RKO (cell line): Measurements from ENCODE around the gene BABAM2.
A peak's percentile ranks its signal among the peaks of the same experiment; 100 is the strongest.
"Not testable (repeated sequence)": the region's sequence is repeated elsewhere in the genome, so short reads cannot be mapped to it uniquely, and the experiment has no call there.

Source experiments
- DNase-seq: peaks from one replicate; pipeline ENCODE4 v3.0.0-alpha.2; 2016; ENCODE audit warnings: low spot score

BABAM2 gene

GRCh38 chr2:27946530-27947060 is 56.1 kb downstream of the BABAM2 start:
- no peak for DNase-seq

GRCh38 chr2:27952070-27952469 is 61.5 kb downstream of the BABAM2 start:
- no peak for DNase-seq

- no peak for DNase-seq
Observed at GRCh38 chr2:27953077-27953476, 62.5 kb downstream of the BABAM2 start.

GRCh38 chr2:27954221-27954673 is 63.7 kb downstream of the BABAM2 start:
- no peak for DNase-seq

- DNase-seq, result peak; percentile 25
Observed at GRCh38 chr2:27954771-27955383, 64.3 kb downstream of the BABAM2 start.

GRCh38 chr2:27955384-27956161 is 65.0 kb downstream of the BABAM2 start:
- DNase-seq, result no peak

GRCh38 chr2:27956888-27957287 is 66.4 kb downstream of the BABAM2 start:
- DNase-seq, result no peak

GRCh38 chr2:27958711-27959378 is 68.3 kb downstream of the BABAM2 start:
- DNase-seq, result no peak

- DNase-seq, result no peak
Observed at GRCh38 chr2:27959496-27959895, 69.0 kb downstream of the BABAM2 start.

GRCh38 chr2:27960237-27960912 is 69.8 kb downstream of the BABAM2 start:
- no peak for DNase-seq

GRCh38 chr2:27962006-27962405 is 71.5 kb downstream of the BABAM2 start:
- DNase-seq, result no peak

GRCh38 chr2:27963472-27963871 is 72.9 kb downstream of the BABAM2 start:
- DNase-seq, result no peak

GRCh38 chr2:27964067-27964466 is 73.5 kb downstream of the BABAM2 start:
- no peak for DNase-seq

GRCh38 chr2:27965841-27966240 is 75.3 kb downstream of the BABAM2 start:
- no peak for DNase-seq

- DNase-seq, result no peak
Observed at GRCh38 chr2:27966466-27966865, 75.9 kb downstream of the BABAM2 start.

- DNase-seq, result no peak
Observed at GRCh38 chr2:27967076-27967475, 76.5 kb downstream of the BABAM2 start.

- DNase-seq, result not testable (repeated sequence)
Observed at GRCh38 chr2:27968045-27968444, 77.5 kb downstream of the BABAM2 start.

GRCh38 chr2:27968957-27969356 is 78.4 kb downstream of the BABAM2 start:
- DNase-seq, result not testable (repeated sequence)

- no peak for DNase-seq
Observed at GRCh38 chr2:27972311-27972710, 81.8 kb downstream of the BABAM2 start.

GRCh38 chr2:27973592-27973991 is 83.1 kb downstream of the BABAM2 start:
- DNase-seq, result peak; percentile 22

GRCh38 chr2:27976308-27976707 is 85.8 kb downstream of the BABAM2 start:
- DNase-seq, result no peak

GRCh38 chr2:27977731-27978312 is 87.3 kb downstream of the BABAM2 start:
- DNase-seq, result peak; percentile 77
